Anterior cingulate cortex (tissue), 58 donors: ENCODE measurements around the gene SEMA6D.

Experiments
- DNase-seq, 58 donors: peaks; one replicate each; lab custom pipeline; 2025; lab: John Stamatoyannopoulos, UW

The SEMA6D gene

DNA sequence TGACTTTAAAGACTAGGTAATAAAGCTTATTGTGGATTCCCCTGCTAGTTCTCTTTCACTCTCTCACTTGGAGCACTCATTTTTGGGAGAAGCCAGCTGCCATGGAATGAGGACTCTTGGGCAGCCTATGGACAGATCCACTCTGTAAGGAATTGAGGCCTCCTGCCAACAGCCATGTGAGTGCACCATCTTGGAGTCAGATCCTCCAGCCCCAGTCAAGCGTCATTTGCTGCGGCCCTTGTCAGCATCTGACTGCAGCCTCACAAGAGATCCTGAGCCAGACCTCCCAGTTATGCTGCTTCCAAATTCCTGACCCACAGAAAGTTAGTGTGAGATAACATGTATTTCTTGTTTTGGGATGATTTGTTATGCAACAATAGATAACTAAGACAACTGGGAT is 101.9 kb downstream of the SEMA6D start:
- DNase-seq: no peak

DNA sequence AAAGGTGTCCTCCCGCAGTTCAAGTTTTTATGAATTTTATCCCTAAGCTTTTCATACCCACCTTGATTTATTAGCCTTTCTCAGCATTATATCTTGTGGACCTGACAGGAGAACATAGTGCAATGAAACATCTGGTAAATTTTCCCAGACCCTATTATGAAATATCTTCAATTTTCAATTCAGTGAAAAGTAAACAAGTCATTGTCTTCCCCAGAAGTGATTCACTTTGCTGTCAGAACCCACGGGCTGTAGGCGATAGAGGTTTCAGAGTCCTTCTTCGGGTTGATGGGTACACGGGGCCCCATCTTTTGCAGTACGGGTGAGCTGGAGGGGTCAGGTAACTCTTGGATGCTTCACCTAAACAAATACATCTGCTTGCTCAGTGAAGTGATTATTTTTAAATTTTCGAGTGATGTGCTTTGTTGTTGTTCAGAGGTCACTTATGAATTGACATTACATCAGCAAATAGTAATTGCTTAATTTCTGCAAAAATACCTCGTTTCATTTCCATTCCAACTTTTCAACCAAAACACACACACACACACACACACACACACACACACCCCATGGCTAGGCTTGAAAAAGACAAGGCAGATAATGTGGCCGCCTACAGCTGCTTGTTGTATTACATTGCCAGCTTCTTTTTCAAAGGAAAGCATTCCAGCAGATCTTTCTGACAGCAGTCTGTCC is 102.9 kb downstream of the SEMA6D start:
- DNase-seq: peak in 1 of 58 donors; percentile 4

DNA sequence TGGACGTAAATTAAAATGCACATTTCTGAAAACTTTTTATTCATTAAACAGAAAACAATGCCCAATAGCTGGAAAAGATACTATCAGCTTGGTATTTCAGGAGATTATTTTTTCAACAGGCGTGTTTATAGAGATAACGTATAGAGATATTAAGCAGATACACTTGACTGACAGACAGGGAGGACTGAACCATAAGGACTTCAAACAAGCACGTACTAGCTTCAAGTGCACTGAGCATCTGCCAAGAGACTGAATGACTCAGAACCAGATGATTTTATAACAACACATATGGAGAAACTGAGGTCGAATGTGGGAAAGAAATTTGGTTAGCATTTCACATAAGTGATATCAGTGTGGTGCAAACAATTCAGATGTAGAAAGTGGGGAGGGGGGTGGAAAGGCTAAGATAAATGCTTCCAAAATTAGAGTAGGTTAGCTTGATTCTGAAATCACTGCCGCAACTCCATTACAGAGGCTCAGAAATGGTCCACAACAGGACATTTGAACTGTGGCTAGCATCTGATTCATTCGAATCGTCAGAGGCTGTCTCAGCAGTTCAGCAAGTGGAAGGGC is 103.5 kb downstream of the SEMA6D start:
- peak in 1 of 58 donors; percentile 15 for DNase-seq

DNA sequence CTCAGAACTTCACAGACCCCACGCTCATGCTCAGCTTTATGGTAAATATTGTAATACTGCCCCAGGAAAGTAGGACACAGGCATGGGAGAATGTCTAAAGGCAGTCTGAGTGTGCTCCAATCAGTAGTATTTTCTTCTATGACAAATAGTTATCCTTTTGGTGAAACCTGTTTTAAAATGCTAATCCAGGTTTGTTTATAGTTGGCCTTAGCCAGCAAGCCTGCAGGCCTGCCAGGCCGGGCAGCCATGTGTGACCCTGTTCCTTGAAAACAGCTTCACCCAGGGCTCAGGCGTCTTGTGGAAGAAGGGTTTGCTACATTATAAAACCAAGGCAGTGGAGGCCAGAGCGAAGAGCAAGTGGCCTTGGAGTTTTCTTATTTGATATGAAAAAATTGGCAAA is 104.7 kb downstream of the SEMA6D start:
- DNase-seq: peak in 6 of 58 donors; percentile 5 to 24 (median 8)
